Thymus (tissue), 11 donors: Measurements from ENCODE around the gene SMARCAL1. TPM values are rescaled to one million over a fixed set of nuclear protein-coding genes. Genes with fewer than 3 reads are reported as not detected.

Source experiments
- DNase-seq, 9 donors: peaks; one replicate each; pipeline ENCODE4 v3.0.0-alpha.2; 2013; ENCODE audit warnings: low spot score in 9 of 9, low read depth in 6 of 9, missing footprints in 1 of 9
- H3K27ac ChIP-seq, 2 donors: one replicate each; pipeline ENCODE4 v1.5.1; 2013; ENCODE audit warnings: control low read depth in 1 of 2, low read depth in 1 of 2, low read length in 1 of 2, mild to moderate bottlenecking in 1 of 2, moderate library complexity in 1 of 2
- H3K27me3 ChIP-seq, 2 donors: one replicate each; pipeline ENCODE4 v1.5.1; 2013; ENCODE audit warnings: low read length in 1 of 2; ENCODE audit not compliant: control insufficient read depth in 2 of 2, insufficient read depth in 1 of 2
- H3K36me3 ChIP-seq, 2 donors: one replicate each; pipeline ENCODE4 v1.5.1; 2013; ENCODE audit warnings: low read length in 1 of 2, mild to moderate bottlenecking in 1 of 2, moderate library complexity in 1 of 2; ENCODE audit not compliant: control insufficient read depth in 2 of 2, insufficient read depth in 2 of 2
- H3K4me1 ChIP-seq, 2 donors: one replicate each; pipeline ENCODE4 v1.5.1; 2013; ENCODE audit warnings: low read length in 2 of 2; ENCODE audit not compliant: control insufficient read depth in 2 of 2, insufficient read depth in 2 of 2
- H3K4me3 ChIP-seq, 2 donors: one replicate each; pipeline ENCODE4 v1.5.1; 2013; ENCODE audit warnings: low read length in 2 of 2, control low read depth in 1 of 2, mild to moderate bottlenecking in 1 of 2
- H3K9me3 ChIP-seq, 2 donors: one replicate each; pipeline ENCODE4 v1.5.1; 2013; ENCODE audit warnings: low read length in 1 of 2, mild to moderate bottlenecking in 1 of 2; ENCODE audit not compliant: control insufficient read depth in 2 of 2, insufficient read depth in 1 of 2
- WGBS: extraction: QIAGEN DNeasy Blood & Tissue Kit; methylation state at CpG from one replicate; pipeline ENCODE4 v1.1.7; 2013; 5-methylcytosine and 5-hydroxymethylcytosine counted together
- polyA plus RNA-seq: library from polyadenylated mRNA; stranded (reverse); fragments of 200-250 nt; gene quantifications from one replicate; pipeline ENCODE4 v1.2.3, GENCODE V29; 2013
- total RNA-seq: library from RNA; stranded (reverse); fragments of 120-200 nt; gene quantifications from one replicate; pipeline ENCODE4 v1.2.4, GENCODE V29; 2013
- donor health status: healthy.

Gene SMARCAL1
- total and polyA plus RNA-seq, 2 donors = 8.5 to 13.8 TPM

DNA sequence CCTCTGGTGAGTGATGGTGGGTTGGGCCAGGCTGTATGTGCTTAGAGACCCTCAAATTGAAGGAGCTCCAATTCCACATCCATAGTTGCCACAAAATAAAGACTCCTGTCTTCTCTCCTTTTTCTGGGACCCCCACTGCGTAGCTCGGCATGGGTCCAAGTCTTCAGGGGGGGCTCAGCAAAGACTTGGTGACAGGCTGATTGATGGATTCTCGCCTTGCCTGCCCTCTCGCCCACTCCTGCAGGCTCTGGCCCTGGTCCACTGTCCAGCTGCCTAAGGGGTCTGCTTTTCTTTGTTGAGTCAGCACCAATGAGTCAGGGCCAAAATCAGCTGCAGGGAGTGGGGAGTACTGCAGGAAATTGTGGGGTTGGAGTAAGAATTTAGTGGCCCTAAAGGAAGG is 107.8 kb downstream of the SMARCAL1 start:
- DNase-seq = no peak
- H3K4me1 ChIP-seq = no peaks in the 10 kb centered on the region
- H3K27ac ChIP-seq = no peak overlapping the region
- H3K9me3 ChIP-seq = no peaks in the 10 kb centered on the region
- no peaks in the 10 kb centered on the region for H3K27me3 ChIP-seq
- no peaks in the 10 kb centered on the region for H3K36me3 ChIP-seq
- no peak overlapping the region for H3K4me3 ChIP-seq
- WGBS = 98% methylated on average over 4 of the region's 4 CpGs

DNA sequence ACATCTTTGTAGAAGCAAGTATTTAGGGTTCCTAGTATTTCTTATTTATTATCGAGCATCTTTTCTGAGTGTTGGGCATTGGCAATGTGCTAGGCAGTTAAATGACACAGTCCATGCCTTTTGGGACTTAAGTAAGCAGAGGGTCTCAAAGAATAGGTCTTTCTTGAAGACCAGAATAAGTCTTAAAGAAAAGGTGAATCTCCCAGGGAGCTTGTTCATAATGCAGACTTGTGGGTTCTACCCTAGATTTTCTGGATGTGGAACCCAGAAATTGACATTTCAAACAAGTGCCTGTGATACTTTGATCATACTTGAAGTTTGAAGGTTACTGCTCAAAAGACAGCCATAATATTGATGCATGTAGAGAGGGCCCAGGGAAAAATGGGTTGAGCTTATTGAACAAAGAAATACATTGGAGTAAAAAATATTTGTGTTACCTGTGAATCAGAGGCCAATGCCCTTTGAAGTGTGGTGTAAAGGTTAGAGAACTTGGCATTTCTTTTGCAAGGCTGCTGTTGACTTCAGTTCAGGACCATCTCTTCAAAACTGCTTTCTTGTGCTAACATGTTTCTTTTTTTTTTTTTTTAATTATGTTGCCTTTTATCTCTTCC is 110.7 kb downstream of the SMARCAL1 start:
- Histone ChIP-seq H3K4me3 (no peak overlapping the region), H3K4me1 (no peaks in the 10 kb centered on the region), H3K9me3 (no peaks in the 10 kb centered on the region), H3K27me3 (no peaks in the 10 kb centered on the region), H3K27ac (no peak overlapping the region), H3K36me3 (no peaks in the 10 kb centered on the region)
- DNase-seq = no peak
- WGBS = 97% methylated on average over 1 of the region's 1 CpG

DNA sequence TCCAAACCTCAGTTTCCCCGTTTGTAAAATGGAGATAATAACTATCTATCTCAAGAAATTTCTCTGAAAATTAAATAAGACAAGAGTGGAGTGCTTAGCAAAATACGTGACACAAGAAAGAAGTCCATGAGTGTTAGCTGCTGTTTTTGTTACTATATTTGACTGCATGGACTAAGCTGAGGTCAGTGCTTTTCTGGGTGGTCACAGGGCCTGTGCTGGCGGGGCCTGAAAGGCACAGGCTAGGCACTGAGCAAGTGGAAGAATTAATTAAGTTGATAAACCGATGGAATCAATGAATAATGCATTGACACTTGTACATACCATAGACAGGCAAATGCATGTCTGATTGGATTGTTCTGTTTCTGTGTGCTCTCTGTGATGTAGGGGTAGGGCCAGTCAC is 113.7 kb downstream of the SMARCAL1 start:
- 93% methylated on average over 4 of the region's 4 CpGs for WGBS
- no peaks in the 10 kb centered on the region for H3K4me1 ChIP-seq

DNA sequence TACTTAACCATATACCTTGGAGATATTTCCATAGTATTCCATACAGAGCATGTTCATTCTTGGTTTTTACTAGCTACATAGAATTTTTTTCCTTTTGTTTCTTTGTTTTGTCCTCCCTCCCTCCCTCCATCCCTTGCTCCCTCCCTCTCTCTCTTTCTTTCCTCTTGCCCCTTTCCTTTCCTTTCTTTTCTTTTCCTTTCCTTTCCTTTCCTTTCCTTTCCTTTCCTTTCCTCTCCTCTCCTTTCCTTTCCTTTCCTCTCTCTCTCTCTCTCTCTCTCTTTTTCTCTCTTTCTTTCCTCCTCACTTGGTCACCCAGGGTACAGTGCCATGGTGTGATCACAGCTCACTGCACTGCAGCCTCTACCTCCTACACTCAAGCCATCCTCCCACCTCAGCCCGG is 114.7 kb downstream of the SMARCAL1 start:
- no peaks in the 10 kb centered on the region for H3K36me3 ChIP-seq
- no peak overlapping the region for H3K27ac ChIP-seq
- WGBS = 97% methylated on average over 1 of the region's 1 CpG
- no peaks in the 10 kb centered on the region for H3K27me3 ChIP-seq
- no peaks in the 10 kb centered on the region for H3K9me3 ChIP-seq
- no peaks in the 10 kb centered on the region for H3K4me1 ChIP-seq
- H3K4me3 ChIP-seq = no peak overlapping the region
- no peak for DNase-seq

More for the DNA sequence above, 113.7 kb downstream of the SMARCAL1 start:
- Histone ChIP-seq H3K27ac (no peak overlapping the region), H3K9me3 (no peaks in the 10 kb centered on the region), H3K36me3 (no peaks in the 10 kb centered on the region), H3K4me3 (no peak overlapping the region), H3K27me3 (no peaks in the 10 kb centered on the region)
- DNase-seq = no peak

DNA sequence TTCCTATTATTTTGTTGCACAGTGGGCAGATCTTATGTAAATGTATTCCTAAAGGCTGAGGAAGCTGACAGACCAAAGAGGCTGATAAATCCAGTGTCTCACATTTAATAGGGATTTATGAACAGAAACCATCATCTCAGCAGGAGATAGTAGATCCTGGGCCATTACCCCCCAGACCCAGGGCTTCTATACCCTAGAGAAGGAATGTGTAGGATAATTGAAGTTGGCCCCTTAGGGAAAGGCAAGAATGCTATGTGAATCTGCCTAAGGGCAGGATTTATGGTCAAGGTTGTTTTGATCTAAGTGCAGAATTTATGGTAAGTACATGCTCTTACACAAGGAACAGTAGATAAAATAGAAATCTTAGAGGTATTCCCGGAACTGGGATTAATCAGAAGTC is 115.3 kb downstream of the SMARCAL1 start:
- 95% methylated on average over 1 of the region's 1 CpG for WGBS
- no peaks in the 10 kb centered on the region for H3K9me3 ChIP-seq

DNA sequence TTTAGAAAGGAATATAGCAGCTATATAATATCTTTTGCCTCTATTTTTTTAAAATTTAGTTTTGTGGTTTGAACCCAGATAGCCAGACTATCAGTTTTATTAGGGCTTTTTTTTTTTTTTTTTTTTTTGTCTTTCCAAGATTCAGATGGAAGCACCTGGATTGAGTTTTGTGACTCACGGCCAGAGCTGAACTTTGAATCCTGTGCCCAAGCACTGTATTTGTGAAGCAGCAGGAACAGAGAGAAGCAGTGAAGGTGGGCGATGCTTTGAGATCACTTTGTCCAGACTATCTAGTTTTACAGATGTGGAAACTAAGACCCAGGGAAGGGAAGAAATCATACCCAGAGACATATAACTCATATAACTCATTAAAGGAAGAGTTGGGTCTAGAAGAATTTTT is 120.3 kb downstream of the SMARCAL1 start:
- H3K27me3 ChIP-seq = no peaks in the 10 kb centered on the region
- WGBS = 96% methylated on average over 2 of the region's 2 CpGs
- no peaks in the 10 kb centered on the region for H3K36me3 ChIP-seq
- peaks cover 0 to 23% of the 10 kb centered on the region in 2 donors for H3K4me1 ChIP-seq
- no peaks in the 10 kb centered on the region for H3K9me3 ChIP-seq
- DNase-seq = no peak
- H3K4me3 ChIP-seq = no peak overlapping the region
- H3K27ac ChIP-seq = no peak overlapping the region

More for the DNA sequence above, 115.3 kb downstream of the SMARCAL1 start:
- Histone ChIP-seq H3K36me3 (no peaks in the 10 kb centered on the region), H3K27ac (no peak overlapping the region), H3K4me1 (no peaks in the 10 kb centered on the region), H3K27me3 (no peaks in the 10 kb centered on the region), H3K4me3 (no peak overlapping the region)
- no peak for DNase-seq

Other genes with a start within 250 kb of the SMARCAL1 start
- gene MARCHF4, start 40.0 kb upstream of the SMARCAL1 start, total RNA-seq = under 0.01 TPM
- gene MARCHF4, start 40.0 kb upstream of the SMARCAL1 start, polyA plus RNA-seq = 0.07 TPM
- gene RPL37A, start 86.4 kb downstream of the SMARCAL1 start, total RNA-seq = 5,757 TPM
- 5,331 TPM for gene RPL37A, start 86.4 kb downstream of the SMARCAL1 start, polyA plus RNA-seq
- 189 TPM for gene IGFBP2, start 220.9 kb downstream of the SMARCAL1 start, total RNA-seq
- 111 TPM for gene IGFBP2, start 220.9 kb downstream of the SMARCAL1 start, polyA plus RNA-seq